ENCODE data around the gene SH2D3C.

DNA sequence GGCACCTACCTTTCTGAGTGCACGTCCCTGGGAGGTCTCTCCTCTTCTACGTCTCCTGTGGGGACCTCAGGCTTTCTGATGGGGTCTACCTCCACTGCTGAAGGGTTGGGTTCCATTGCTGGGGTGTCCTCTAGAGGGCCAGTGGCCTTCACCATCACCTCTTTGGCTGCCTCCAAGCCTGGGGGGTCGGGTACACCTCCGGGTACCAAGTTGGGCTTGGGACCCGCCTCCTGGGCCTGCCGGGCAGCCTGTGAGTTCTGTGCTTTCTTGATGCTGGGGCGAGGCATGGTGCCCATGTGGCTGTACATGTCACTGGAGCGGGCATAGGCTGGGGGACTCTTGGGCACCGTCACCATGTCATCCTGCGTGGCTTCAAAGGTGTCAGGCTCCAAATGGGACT, 4.5 kb downstream of the SH2D3C start:
- TF ChIP-seq, protein P1, sequence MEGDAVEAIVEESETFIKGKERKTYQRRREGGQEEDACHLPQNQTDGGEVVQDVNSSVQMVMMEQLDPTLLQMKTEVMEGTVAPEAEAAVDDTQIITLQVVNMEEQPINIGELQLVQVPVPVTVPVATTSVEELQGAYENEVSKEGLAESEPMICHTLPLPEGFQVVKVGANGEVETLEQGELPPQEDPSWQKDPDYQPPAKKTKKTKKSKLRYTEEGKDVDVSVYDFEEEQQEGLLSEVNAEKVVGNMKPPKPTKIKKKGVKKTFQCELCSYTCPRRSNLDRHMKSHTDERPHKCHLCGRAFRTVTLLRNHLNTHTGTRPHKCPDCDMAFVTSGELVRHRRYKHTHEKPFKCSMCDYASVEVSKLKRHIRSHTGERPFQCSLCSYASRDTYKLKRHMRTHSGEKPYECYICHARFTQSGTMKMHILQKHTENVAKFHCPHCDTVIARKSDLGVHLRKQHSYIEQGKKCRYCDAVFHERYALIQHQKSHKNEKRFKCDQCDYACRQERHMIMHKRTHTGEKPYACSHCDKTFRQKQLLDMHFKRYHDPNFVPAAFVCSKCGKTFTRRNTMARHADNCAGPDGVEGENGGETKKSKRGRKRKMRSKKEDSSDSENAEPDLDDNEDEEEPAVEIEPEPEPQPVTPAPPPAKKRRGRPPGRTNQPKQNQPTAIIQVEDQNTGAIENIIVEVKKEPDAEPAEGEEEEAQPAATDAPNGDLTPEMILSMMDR (IDR thresholded peaks at IDR 0.05 in 2 of 3, conservative IDR thresholded peaks at IDR 0.05 in 1 of 3; ENCODE audit: control insufficient read depth in 2 of 3, extremely low read depth in 1 of 3, insufficient read depth in 1 of 3, low read depth in 3 of 3, low read length in 3 of 3), result no peak
- TF ChIP-seq ATF7 (IDR thresholded peaks at IDR 0.05; ENCODE audit: low read depth) (no peak), POLR2AphosphoS5 (IDR thresholded peaks at IDR 0.05; ENCODE audit: low read length) (no peak), EED (IDR thresholded peaks at IDR 0.05; ENCODE audit: low read depth) (no peak), TAF1 (IDR thresholded peaks at IDR 0.05; ENCODE audit: borderline replicate concordance, low read depth, low read length) (no peak), CHD2 (IDR thresholded peaks at IDR 0.05; ENCODE audit: borderline replicate concordance, low read depth, low read length) (no peak), RFX5 (IDR thresholded peaks at IDR 0.05; ENCODE audit: low read depth, low read length) (no peak), PML (IDR thresholded peaks at IDR 0.05; ENCODE audit: low read length) (no peak), KAT2A (conservative IDR thresholded peaks at IDR 0.05; ENCODE audit: control insufficient read depth, low read depth, low read length) (no peak), KDM1A (IDR thresholded peaks at IDR 0.05; ENCODE audit: borderline replicate concordance) (no peak), ZBTB33 (IDR thresholded peaks at IDR 0.05) (no peak), SMAD5 (IDR thresholded peaks at IDR 0.05; ENCODE audit: low read depth) (no peak), HCFC1 (IDR thresholded peaks at IDR 0.05; ENCODE audit: low read length) (no peak)

Data from GM12878 (cell line).